CD14-positive monocyte (primary cell): ENCODE data around the gene BRCA2. TPM values are rescaled to one million over a fixed set of nuclear protein-coding genes. Genes with fewer than 3 reads are reported as not detected.

Experiments used
- DNase-seq, 3 donors: peaks; one replicate each; pipeline ENCODE4 v3.0.0-alpha.2; 2011 to 2022
- H2AFZ ChIP-seq: 2 replicates; pipeline ENCODE4 v1.6.0; 2012; ENCODE audit warnings: mild to moderate bottlenecking, low read depth, low read length, inconsistent platforms; ENCODE audit not compliant: insufficient read depth, poor library complexity, severe bottlenecking
- H3K27ac ChIP-seq, 2 donors: 1 replicate in 1 of 2; 2 replicates in 1 of 2; pipeline ENCODE4 v1.5.1; 2012 to 2013; ENCODE audit warnings: low read length in 2 of 2, control low read depth in 1 of 2, inconsistent platforms in 1 of 2, low read depth in 1 of 2, mild to moderate bottlenecking in 1 of 2
- H3K27me3 ChIP-seq, 2 donors: one replicate each; pipeline versions ENCODE4 v1.6.0 to v1.6.1; 2011 to 2013; ENCODE audit warnings: low read length in 2 of 2; ENCODE audit not compliant: control insufficient read depth in 2 of 2, insufficient read depth in 2 of 2
- H3K36me3 ChIP-seq, 2 donors: replicated peaks in 1 of 2; 1 replicate in 1 of 2; 2 replicates in 1 of 2; pipeline versions ENCODE4 v1.5.1 to v1.6.1; 2012 to 2013; ENCODE audit warnings: low read length in 2 of 2, control low read depth in 1 of 2, inconsistent platforms in 1 of 2, mild to moderate bottlenecking in 1 of 2; ENCODE audit not compliant: insufficient read depth in 2 of 2, control insufficient read depth in 1 of 2
- H3K4me1 ChIP-seq, 2 donors: 1 replicate in 1 of 2; 2 replicates in 1 of 2; pipeline versions ENCODE4 v1.5.1 to v1.6.1; 2012 to 2013; ENCODE audit warnings: low read length in 2 of 2, control low read depth in 1 of 2, inconsistent platforms in 1 of 2, mild to moderate bottlenecking in 1 of 2, moderate library complexity in 1 of 2; ENCODE audit not compliant: insufficient read depth in 2 of 2, control insufficient read depth in 1 of 2
- H3K4me2 ChIP-seq: replicated peaks from 2 replicates; pipeline ENCODE3; 2012; ENCODE audit warnings: low read length, moderate library complexity, mild to moderate bottlenecking; ENCODE audit not compliant: poor library complexity, severe bottlenecking; ENCODE audit errors: extremely low read depth
- H3K4me3 ChIP-seq, 3 experiments: fragments of 200-600 bp in 1 of 3; sonication (generic) in 1 of 3; replicated peaks in 1 of 3; 1 replicate in 2 of 3; 2 replicates in 1 of 3; pipeline ENCODE4 v1.5.1; 2011 to 2013; ENCODE audit warnings: low read length in 3 of 3, mild to moderate bottlenecking in 3 of 3, control low read depth in 2 of 3, low read depth in 2 of 3, inconsistent platforms in 1 of 3, moderate library complexity in 1 of 3
- H3K79me2 ChIP-seq: 2 replicates; pipeline ENCODE4 v1.6.0; 2012; ENCODE audit warnings: mild to moderate bottlenecking, control low read depth, inconsistent platforms, low read length, moderate library complexity; ENCODE audit not compliant: insufficient read depth
- H3K9ac ChIP-seq: 2 replicates; pipeline ENCODE4 v1.6.0; 2017; ENCODE audit warnings: low read length, mild to moderate bottlenecking; ENCODE audit not compliant: insufficient read depth, poor library complexity, severe bottlenecking
- H3K9me3 ChIP-seq, 2 donors: replicated peaks in 1 of 2; 1 replicate in 1 of 2; 2 replicates in 1 of 2; pipeline versions ENCODE4 v1.5.1 to v1.6.1; 2012 to 2013; ENCODE audit warnings: low read length in 2 of 2, control low read depth in 1 of 2; ENCODE audit not compliant: control insufficient read depth in 1 of 2, insufficient read depth in 1 of 2
- H4K20me1 ChIP-seq: 2 replicates; pipeline ENCODE4 v1.6.0; 2012; ENCODE audit warnings: mild to moderate bottlenecking, low read length, control low read depth, moderate library complexity; ENCODE audit not compliant: insufficient read depth
- H3K27ac Mint-ChIP-seq, 7 donors: one replicate each; pipeline ENCODE4 v1.8.0; 2020; ENCODE audit warnings: mild to moderate bottlenecking in 7 of 7, mixed read lengths in 7 of 7, moderate library complexity in 6 of 7, inconsistent platforms in 2 of 7
- H3K27me3 Mint-ChIP-seq, 3 donors: one replicate each; pipeline ENCODE4 v1.8.0; 2021 to 2022; ENCODE audit warnings: low read depth in 3 of 3, mild to moderate bottlenecking in 3 of 3, mixed read lengths in 3 of 3, moderate library complexity in 3 of 3, inconsistent platforms in 1 of 3
- H3K36me3 Mint-ChIP-seq, 2 donors: one replicate each; pipeline ENCODE4 v1.8.0; 2020; ENCODE audit warnings: mixed read lengths in 2 of 2, inconsistent platforms in 1 of 2, mild to moderate bottlenecking in 1 of 2
- H3K4me1 Mint-ChIP-seq: one replicate; pipeline ENCODE4 v1.8.0; 2020; ENCODE audit warnings: mild to moderate bottlenecking, mixed read lengths
- H3K4me3 Mint-ChIP-seq, 2 donors: one replicate each; pipeline ENCODE4 v1.8.0; 2020; ENCODE audit warnings: mild to moderate bottlenecking in 2 of 2, mixed read lengths in 2 of 2, moderate library complexity in 1 of 2
- H3K9me3 Mint-ChIP-seq, 7 donors: one replicate each; pipeline ENCODE4 v1.8.0; 2020 to 2022; ENCODE audit warnings: mixed read lengths in 7 of 7, mild to moderate bottlenecking in 6 of 7, moderate library complexity in 6 of 7, inconsistent platforms in 2 of 7
- WGBS: methylation state at CpG from one replicate; pipeline ENCODE4 v1.1.5; 2013; ENCODE audit warnings: missing lambda C conversion rate; ENCODE audit not compliant: insufficient coverage; 5-methylcytosine and 5-hydroxymethylcytosine counted together
- intact Hi-C, 2 donors: fragments of 100-400 bp; cut with micrococcal nuclease; formaldehyde crosslinking; loops; one replicate each; pipeline versions ENCODE4 v1.15.0 to v1.15.1; 2023
- polyA plus RNA-seq, 3 donors: library from polyadenylated mRNA; depleted of rRNA in 1 of 3; unstranded in 2 of 3; stranded (reverse) in 1 of 3; fragments of 300-500 nt in 2 of 3; fragments of >200 nt in 1 of 3; fragmentation: Illumina TruSeq in 2 of 3; gene quantifications; 1 replicate in 2 of 3; 2 replicates in 1 of 3; pipeline ENCODE4 v1.2.3, GENCODE V29; 2012 to 2021
- TF ChIP-seq, protein P1 (sequence below): fragments of 200-600 bp; IDR thresholded peaks from one replicate; pipeline ENCODE4 v1.8.0; 2022; ENCODE audit warnings: antibody characterized with exemption, mild to moderate bottlenecking

BRCA2 gene
- polyA plus RNA-seq, 3 donors = 0.32 to 0.36 (median 0.36) TPM

DNA sequence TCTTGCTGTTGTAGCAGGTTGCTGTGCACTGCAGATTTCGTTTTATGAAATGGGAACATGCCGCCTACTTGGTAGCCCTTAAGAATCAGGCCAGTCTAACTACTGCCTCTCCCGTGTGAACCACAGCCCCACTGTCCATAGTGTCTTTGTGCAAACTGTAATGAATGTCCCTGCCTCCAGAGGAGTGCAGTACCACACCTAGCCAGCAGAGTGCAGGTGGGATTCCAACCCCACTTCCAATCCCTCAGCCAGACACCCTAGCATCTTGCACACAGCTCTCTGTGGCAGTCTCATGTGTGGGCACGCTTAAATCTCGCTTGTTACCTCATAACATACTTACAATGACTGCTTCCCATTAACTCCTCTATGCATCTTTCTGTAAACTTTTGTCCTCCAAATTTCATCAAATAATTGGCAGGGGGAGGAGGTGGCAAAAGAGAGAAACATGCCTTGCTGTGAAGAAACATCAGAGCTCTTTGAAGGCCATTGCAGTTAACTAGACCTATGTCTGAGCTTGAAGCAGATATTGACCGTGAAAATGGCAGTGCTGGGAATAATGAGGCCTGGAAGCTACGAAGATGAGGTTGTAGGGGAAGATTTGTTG is 47.4 kb upstream of the BRCA2 start:
- 96% methylated on average over 3 of the region's 7 CpGs for WGBS
- Histone ChIP-seq H3K79me2 (no peaks in the 10 kb centered on the region), H3K27ac (no peak overlapping the region), H4K20me1 (no peaks in the 10 kb centered on the region), H2AFZ (no peak overlapping the region), H3K36me3 (peaks cover 88 to 99% of the 10 kb centered on the region in 2 donors), H3K4me1 (no peaks in the 10 kb centered on the region), H3K4me2 (no peak overlapping the region), H3K4me3 (no peak overlapping the region), H3K9ac (no peak overlapping the region), H3K9me3 (no peaks in the 10 kb centered on the region), H3K27me3 (no peaks in the 10 kb centered on the region)
- intact Hi-C loops = no loop called here
- peak in 2 of 3 donors; percentile 5 to 15 for DNase-seq
- Mint-ChIP-seq H3K4me1 (no peaks in the 10 kb centered on the region), H3K27ac (peak overlapping the region in 2 of 7 donors; percentile 7 to 11), H3K27me3 (peaks cover 0 to 1% (median 0%) of the 10 kb centered on the region in 3 donors), H3K9me3 (no peaks in the 10 kb centered on the region), H3K36me3 (peaks cover 81 to 96% of the 10 kb centered on the region in 2 donors), H3K4me3 (no peak overlapping the region)
- TF ChIP-seq, protein P1, sequence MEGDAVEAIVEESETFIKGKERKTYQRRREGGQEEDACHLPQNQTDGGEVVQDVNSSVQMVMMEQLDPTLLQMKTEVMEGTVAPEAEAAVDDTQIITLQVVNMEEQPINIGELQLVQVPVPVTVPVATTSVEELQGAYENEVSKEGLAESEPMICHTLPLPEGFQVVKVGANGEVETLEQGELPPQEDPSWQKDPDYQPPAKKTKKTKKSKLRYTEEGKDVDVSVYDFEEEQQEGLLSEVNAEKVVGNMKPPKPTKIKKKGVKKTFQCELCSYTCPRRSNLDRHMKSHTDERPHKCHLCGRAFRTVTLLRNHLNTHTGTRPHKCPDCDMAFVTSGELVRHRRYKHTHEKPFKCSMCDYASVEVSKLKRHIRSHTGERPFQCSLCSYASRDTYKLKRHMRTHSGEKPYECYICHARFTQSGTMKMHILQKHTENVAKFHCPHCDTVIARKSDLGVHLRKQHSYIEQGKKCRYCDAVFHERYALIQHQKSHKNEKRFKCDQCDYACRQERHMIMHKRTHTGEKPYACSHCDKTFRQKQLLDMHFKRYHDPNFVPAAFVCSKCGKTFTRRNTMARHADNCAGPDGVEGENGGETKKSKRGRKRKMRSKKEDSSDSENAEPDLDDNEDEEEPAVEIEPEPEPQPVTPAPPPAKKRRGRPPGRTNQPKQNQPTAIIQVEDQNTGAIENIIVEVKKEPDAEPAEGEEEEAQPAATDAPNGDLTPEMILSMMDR = peak; percentile 39

DNA sequence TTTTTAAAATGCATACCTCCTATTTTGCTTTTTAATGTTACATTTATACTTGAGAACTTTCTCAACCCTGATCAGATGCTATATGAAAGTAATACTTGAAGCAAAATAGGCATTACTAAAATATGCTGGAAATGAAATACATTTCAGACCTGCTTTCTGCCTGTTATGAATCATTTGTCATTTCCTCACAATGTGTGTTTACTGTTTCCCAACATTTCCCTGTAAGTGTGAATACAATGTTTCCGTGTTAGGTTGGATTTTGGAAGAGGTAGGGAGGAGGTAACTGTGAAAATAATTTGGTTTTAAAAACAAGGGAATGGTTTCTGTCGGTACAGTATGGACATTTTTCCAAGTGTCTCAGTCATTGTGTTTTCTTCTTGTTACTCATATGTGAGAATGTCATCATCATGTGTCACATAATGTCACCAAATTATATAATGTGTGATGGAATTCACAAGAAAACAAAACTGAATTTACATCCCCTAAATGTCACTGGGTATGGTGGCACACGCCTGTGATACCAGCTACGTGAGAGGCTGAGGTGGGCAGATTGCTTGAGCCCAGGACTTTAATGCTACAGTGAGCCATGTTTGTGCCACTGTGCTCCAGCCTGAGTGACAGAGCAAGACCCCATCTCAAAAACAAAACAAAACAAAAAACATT is 43.2 kb upstream of the BRCA2 start:
- peak overlapping the region in 1 of 7 donors; percentile 0 for H3K27ac Mint-ChIP-seq
- TF ChIP-seq, protein P1 = no peak
- no peak overlapping the region for H2AFZ ChIP-seq

More for the DNA sequence above, 43.2 kb upstream of the BRCA2 start:
- Histone ChIP-seq H3K27me3 (no peaks in the 10 kb centered on the region), H4K20me1 (no peaks in the 10 kb centered on the region), H3K36me3 (peaks cover 81 to 99% of the 10 kb centered on the region in 2 donors), H3K9ac (no peak overlapping the region), H3K4me3 (no peak overlapping the region), H3K4me1 (no peaks in the 10 kb centered on the region), H3K9me3 (no peaks in the 10 kb centered on the region), H3K27ac (no peak overlapping the region), H3K79me2 (no peaks in the 10 kb centered on the region), H3K4me2 (no peak overlapping the region)
- WGBS = 100% methylated on average over 2 of the region's 4 CpGs
- intact Hi-C loops = no loop called here
- DNase-seq = no peak
- Mint-ChIP-seq H3K4me1 (no peaks in the 10 kb centered on the region), H3K36me3 (peaks cover 72 to 95% of the 10 kb centered on the region in 2 donors), H3K9me3 (no peaks in the 10 kb centered on the region), H3K27me3 (peaks cover 0 to 1% (median 0%) of the 10 kb centered on the region in 3 donors), H3K4me3 (no peak overlapping the region)
